Cardiac muscle cell (in vitro differentiated cells and primary cell): ENCODE measurements around the gene SEMA5B. TPM values are rescaled to one million over a fixed set of nuclear protein-coding genes. Genes with fewer than 3 reads are reported as not detected.

Experiments used
- DNase-seq, 2 donors: peaks; one replicate each; pipeline versions ENCODE4 v3.0.0 to v3.0.0-alpha.2; 2010 to 2017; ENCODE audit warnings: low read depth in 1 of 2, low spot score in 1 of 2
- H3K27ac ChIP-seq: fragments of 200-600 bp; sonication (generic); 2 replicates; pipeline ENCODE4 v1.5.1; 2016
- H3K27me3 ChIP-seq: fragments of 200-600 bp; sonication (generic); 2 replicates; pipeline ENCODE4 v1.6.0; 2016; ENCODE audit warnings: control low read depth
- H3K36me3 ChIP-seq: fragments of 200-600 bp; sonication (generic); 2 replicates; pipeline ENCODE4 v1.5.1; 2016; ENCODE audit warnings: control low read depth
- H3K4me1 ChIP-seq: fragments of 200-600 bp; sonication (generic); 2 replicates; pipeline ENCODE4 v1.8.1; 2017; ENCODE audit warnings: low read depth, mild to moderate bottlenecking, mixed run types
- H3K4me3 ChIP-seq: fragments of 200-600 bp; sonication (generic); 2 replicates; pipeline ENCODE4 v1.5.1; 2016; ENCODE audit warnings: mild to moderate bottlenecking
- H3K9me3 ChIP-seq: fragments of 200-600 bp; sonication (generic); 2 replicates; pipeline ENCODE4 v1.5.1; 2017; ENCODE audit warnings: low read depth, mild to moderate bottlenecking, control low read depth
- CTCF ChIP-seq: IDR thresholded peaks from 2 replicates; pipeline ENCODE4 v1.5.1; 2012; ENCODE audit warnings: low read depth, mild to moderate bottlenecking, low read length
- polyA plus RNA-seq: library from polyadenylated mRNA; unstranded; fragments of >200 nt; fragmentation: Nextera tagmentation; extraction: Ambion mirVana; gene quantifications from 2 replicates; pipeline ENCODE4 v1.2.1, GENCODE V29; 2016
- total RNA-seq: library from RNA; depleted of rRNA; stranded (reverse); fragments of >200 nt; gene quantifications from 2 replicates; pipeline ENCODE4 v1.2.3, GENCODE V29; 2016

Gene SEMA5B
- total and polyA plus RNA-seq, 2 experiments from 2014 or later, result 2.3 to 4.4 TPM

GRCh38 chr3:123006609-123007008 lies 21.0 kb downstream of the SEMA5B start:
- H3K27ac ChIP-seq, result no peak overlapping the region
- no peaks in the 10 kb centered on the region for H3K9me3 ChIP-seq
- H3K4me3 ChIP-seq, result no peak overlapping the region
- no peaks in the 10 kb centered on the region for H3K4me1 ChIP-seq
- no peak for TF ChIP-seq CTCF
- no peaks in the 10 kb centered on the region for H3K36me3 ChIP-seq
- peaks cover 5% of the 10 kb centered on the region for H3K27me3 ChIP-seq
- no peak for DNase-seq

GRCh38 chr3:123005291-123005690 lies 22.3 kb downstream of the SEMA5B start:
- H3K4me3 ChIP-seq, result no peak overlapping the region
- H3K27me3 ChIP-seq, result peaks cover 11% of the 10 kb centered on the region
- no peak overlapping the region for H3K27ac ChIP-seq
- TF ChIP-seq CTCF, result no peak
- H3K9me3 ChIP-seq, result no peaks in the 10 kb centered on the region
- no peaks in the 10 kb centered on the region for H3K4me1 ChIP-seq
- no peaks in the 10 kb centered on the region for H3K36me3 ChIP-seq
- no peak for DNase-seq

GRCh38 chr3:123004201-123004918 lies 23.2 kb downstream of the SEMA5B start:
- Histone ChIP-seq H3K27me3 (peaks cover 11% of the 10 kb centered on the region), H3K36me3 (no peaks in the 10 kb centered on the region), H3K4me1 (no peaks in the 10 kb centered on the region), H3K27ac (no peak overlapping the region), H3K4me3 (no peak overlapping the region), H3K9me3 (no peaks in the 10 kb centered on the region)
- TF ChIP-seq CTCF, result no peak
- DNase-seq, result no peak

- DNase-seq, result no peak
- no peak overlapping the region for H3K27ac ChIP-seq
- no peaks in the 10 kb centered on the region for H3K4me1 ChIP-seq
- no peaks in the 10 kb centered on the region for H3K9me3 ChIP-seq
- TF ChIP-seq CTCF, result no peak
- no peaks in the 10 kb centered on the region for H3K36me3 ChIP-seq
- H3K27me3 ChIP-seq, result peaks cover 11% of the 10 kb centered on the region
- no peak overlapping the region for H3K4me3 ChIP-seq
Observed at GRCh38 chr3:123002749-123003497, 24.6 kb downstream of the SEMA5B start.

GRCh38 chr3:123002100-123002748 lies 25.3 kb downstream of the SEMA5B start:
- H3K4me1 ChIP-seq, result no peaks in the 10 kb centered on the region
- no peak for DNase-seq
- no peaks in the 10 kb centered on the region for H3K36me3 ChIP-seq
- no peaks in the 10 kb centered on the region for H3K9me3 ChIP-seq
- H3K27me3 ChIP-seq, result peaks cover 11% of the 10 kb centered on the region
- no peak overlapping the region for H3K27ac ChIP-seq
- H3K4me3 ChIP-seq, result no peak overlapping the region
- no peak for TF ChIP-seq CTCF
